ENCODE data around the gene ACBD4.

ACBD4 gene

GRCh38 chr17:45108051-45108450 lies 27.4 kb upstream of the ACBD4 start:
- TF ChIP-seq CTCF (IDR thresholded peaks at IDR 0.05; ENCODE audit: low read depth, low read length, poor library complexity, severe bottlenecking) (no peak), EZH2phosphoT487 (IDR thresholded peaks at IDR 0.05; ENCODE audit: borderline replicate concordance, low read length) (no peak)
- Histone ChIP-seq H3K9me2 (replicated peaks; ENCODE audit: control insufficient read depth, low read length) (no peaks in the 10 kb centered on the region), H3K36me3 (ENCODE audit: control insufficient read depth, low read length) (peaks cover 48% of the 10 kb centered on the region), H3K4me3 (ENCODE audit: low read length) (no peak overlapping the region), H3K4me2 (ENCODE audit: low read length) (no peak overlapping the region), H3K27ac (ENCODE audit: low read depth, low read length) (no peak overlapping the region), H3F3A (ENCODE audit: control insufficient read depth, insufficient read depth) (no peaks in the 10 kb centered on the region), H4K20me1 (ENCODE audit: control insufficient read depth, insufficient read depth, low read depth, low read length) (peaks cover 2% of the 10 kb centered on the region; the same call in 1 of the 2 replicates), H3K79me2 (ENCODE audit: control insufficient read depth, low read length) (no peaks in the 10 kb centered on the region), H3K9me3 (ENCODE audit: control insufficient read depth, insufficient read depth, low read length) (no peaks in the 10 kb centered on the region), H3K4me1 (ENCODE audit: control insufficient read depth, low read length) (peaks cover 15% of the 10 kb centered on the region), H3K27me3 (ENCODE audit: control insufficient read depth, low read length) (no peaks in the 10 kb centered on the region)

- Histone ChIP-seq H4K20me1 (ENCODE audit: control insufficient read depth, insufficient read depth, low read depth, low read length) (peaks cover 2% of the 10 kb centered on the region; the same call in 1 of the 2 replicates), H3K9me2 (replicated peaks; ENCODE audit: control insufficient read depth, low read length) (no peaks in the 10 kb centered on the region), H3K4me3 (ENCODE audit: low read length) (no peak overlapping the region), H3K27ac (ENCODE audit: low read depth, low read length) (no peak overlapping the region), H3F3A (ENCODE audit: control insufficient read depth, insufficient read depth) (no peaks in the 10 kb centered on the region), H3K4me1 (ENCODE audit: control insufficient read depth, low read length) (peaks cover 15% of the 10 kb centered on the region), H3K27me3 (ENCODE audit: control insufficient read depth, low read length) (no peaks in the 10 kb centered on the region), H3K9me3 (ENCODE audit: control insufficient read depth, insufficient read depth, low read length) (no peaks in the 10 kb centered on the region), H3K79me2 (ENCODE audit: control insufficient read depth, low read length) (no peaks in the 10 kb centered on the region), H3K4me2 (ENCODE audit: low read length) (no peak overlapping the region), H3K36me3 (ENCODE audit: control insufficient read depth, low read length) (peaks cover 40% of the 10 kb centered on the region)
- no peak for TF ChIP-seq CTCF (IDR thresholded peaks at IDR 0.05; ENCODE audit: low read depth, low read length, poor library complexity, severe bottlenecking)
- no peak for TF ChIP-seq EZH2phosphoT487 (IDR thresholded peaks at IDR 0.05; ENCODE audit: borderline replicate concordance, low read length)
These were observed 26.6 kb upstream of the ACBD4 start for GRCh38 chr17:45108595-45109521.

- no peaks in the 10 kb centered on the region for H3K79me2 ChIP-seq (ENCODE audit: control insufficient read depth, low read length)
- H3K36me3 ChIP-seq (ENCODE audit: control insufficient read depth, low read length) = peaks cover 21% of the 10 kb centered on the region
- peaks cover 15% of the 10 kb centered on the region for H3K4me1 ChIP-seq (ENCODE audit: control insufficient read depth, low read length)
- TF ChIP-seq CTCF (IDR thresholded peaks at IDR 0.05; ENCODE audit: low read depth, low read length, poor library complexity, severe bottlenecking) (no peak), EZH2phosphoT487 (IDR thresholded peaks at IDR 0.05; ENCODE audit: borderline replicate concordance, low read length) (no peak)
- H3F3A ChIP-seq (ENCODE audit: control insufficient read depth, insufficient read depth) = no peaks in the 10 kb centered on the region
- no peak overlapping the region for H3K27ac ChIP-seq (ENCODE audit: low read depth, low read length)
- H3K4me2 ChIP-seq (ENCODE audit: low read length) = no peak overlapping the region
- no peaks in the 10 kb centered on the region for H4K20me1 ChIP-seq (ENCODE audit: control insufficient read depth, insufficient read depth, low read depth, low read length)
- no peak overlapping the region for H3K4me3 ChIP-seq (ENCODE audit: low read length)
- no peaks in the 10 kb centered on the region for H3K9me3 ChIP-seq (ENCODE audit: control insufficient read depth, insufficient read depth, low read length)
- no peaks in the 10 kb centered on the region for H3K9me2 ChIP-seq (replicated peaks; ENCODE audit: control insufficient read depth, low read length)
- H3K27me3 ChIP-seq (ENCODE audit: control insufficient read depth, low read length) = no peaks in the 10 kb centered on the region
These were observed 24.5 kb upstream of the ACBD4 start for GRCh38 chr17:45110676-45111611.

Measured in DOHH2 (cell line).